KG1 (cell line): ENCODE measurements around the gene CENPN.

Source experiments
- DNase-seq: peaks from one replicate; lab custom pipeline; 2025; lab: John Stamatoyannopoulos, UW

The CENPN gene

GRCh38 chr16:80991792-80992430 lies 15.1 kb upstream of the CENPN start:
- DNase-seq: no peak

GRCh38 chr16:80992676-80993293 lies 14.2 kb upstream of the CENPN start:
- DNase-seq: no peak

GRCh38 chr16:80993307-80993706 lies 13.7 kb upstream of the CENPN start:
- DNase-seq: no peak

- no peak for DNase-seq
Observed at GRCh38 chr16:80993834-80994233, 13.2 kb upstream of the CENPN start.

- DNase-seq: no peak
Observed at GRCh38 chr16:80994451-80994850, 12.6 kb upstream of the CENPN start.

- no peak for DNase-seq
Observed at GRCh38 chr16:80996688-80997138, 10.3 kb upstream of the CENPN start.

- no peak for DNase-seq
Observed at GRCh38 chr16:80997139-80997798, 9.7 kb upstream of the CENPN start.

- DNase-seq: no peak
Observed at GRCh38 chr16:80997964-80998620, 8.9 kb upstream of the CENPN start.

- no peak for DNase-seq
Observed at GRCh38 chr16:81000873-81001272, 6.1 kb upstream of the CENPN start.

GRCh38 chr16:81001330-81001729 lies 5.7 kb upstream of the CENPN start:
- no peak for DNase-seq

GRCh38 chr16:81003064-81003463 lies 4.0 kb upstream of the CENPN start:
- DNase-seq: no peak

GRCh38 chr16:81003610-81004460 lies 3.2 kb upstream of the CENPN start:
- DNase-seq: no peak

- DNase-seq: peak; percentile 54
Observed at GRCh38 chr16:81004646-81005353, 2.2 kb upstream of the CENPN start.

- peak; percentile 4 for DNase-seq
Observed at GRCh38 chr16:81005610-81006161, 1.3 kb upstream of the CENPN start.

- DNase-seq: peak; percentile 43
Observed at GRCh38 chr16:81006211-81006812, 702 bp upstream of the CENPN start.

GRCh38 chr16:81008505-81008789 lies 1.4 kb downstream of the CENPN start:
- DNase-seq: no peak

- DNase-seq: no peak
Observed at GRCh38 chr16:81012974-81013373, 6.0 kb downstream of the CENPN start.

- no peak for DNase-seq
Observed at GRCh38 chr16:81014672-81015071, 7.7 kb downstream of the CENPN start.

GRCh38 chr16:81018496-81018895 lies 11.5 kb downstream of the CENPN start:
- DNase-seq: no peak

- no peak for DNase-seq
Observed at GRCh38 chr16:81026429-81026828, 19.4 kb downstream of the CENPN start.
